Measurements from ENCODE around the gene TSHR. TPM values are rescaled to one million over a fixed set of nuclear protein-coding genes. Genes with fewer than 3 reads are reported as not detected.

The TSHR gene
- total RNA-seq, 4 donors from 2014 or later: 0.84 TPM; not detected in 3

- no peak for TF ChIP-seq POLR2A (IDR thresholded peaks at IDR 0.05)
- TF ChIP-seq, protein P1, sequence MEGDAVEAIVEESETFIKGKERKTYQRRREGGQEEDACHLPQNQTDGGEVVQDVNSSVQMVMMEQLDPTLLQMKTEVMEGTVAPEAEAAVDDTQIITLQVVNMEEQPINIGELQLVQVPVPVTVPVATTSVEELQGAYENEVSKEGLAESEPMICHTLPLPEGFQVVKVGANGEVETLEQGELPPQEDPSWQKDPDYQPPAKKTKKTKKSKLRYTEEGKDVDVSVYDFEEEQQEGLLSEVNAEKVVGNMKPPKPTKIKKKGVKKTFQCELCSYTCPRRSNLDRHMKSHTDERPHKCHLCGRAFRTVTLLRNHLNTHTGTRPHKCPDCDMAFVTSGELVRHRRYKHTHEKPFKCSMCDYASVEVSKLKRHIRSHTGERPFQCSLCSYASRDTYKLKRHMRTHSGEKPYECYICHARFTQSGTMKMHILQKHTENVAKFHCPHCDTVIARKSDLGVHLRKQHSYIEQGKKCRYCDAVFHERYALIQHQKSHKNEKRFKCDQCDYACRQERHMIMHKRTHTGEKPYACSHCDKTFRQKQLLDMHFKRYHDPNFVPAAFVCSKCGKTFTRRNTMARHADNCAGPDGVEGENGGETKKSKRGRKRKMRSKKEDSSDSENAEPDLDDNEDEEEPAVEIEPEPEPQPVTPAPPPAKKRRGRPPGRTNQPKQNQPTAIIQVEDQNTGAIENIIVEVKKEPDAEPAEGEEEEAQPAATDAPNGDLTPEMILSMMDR (IDR thresholded peaks at IDR 0.05): no peak
- TF ChIP-seq EP300 (IDR thresholded peaks at IDR 0.05): no peak
- H3K36me3 ChIP-seq: no peaks in the 10 kb centered on the region
- H3K27me3 ChIP-seq: no peaks in the 10 kb centered on the region
- peak overlapping the region in 1 of 4 donors; percentile 7 for H3K27ac ChIP-seq
- WGBS, 2 donors: 53 to 54% methylated on average over 5 of the region's 5 CpGs
- peaks cover 0 to 10% (median 3%) of the 10 kb centered on the region in 4 donors for H3K4me1 ChIP-seq
- no peaks in the 10 kb centered on the region for H3K9me3 ChIP-seq
- no peak for DNase-seq (ENCODE audit: low spot score in 2 of 2)
- H3K4me3 ChIP-seq: no peak overlapping the region
Measured at GRCh38 chr14:80973931-80974641, 18.7 kb downstream of the TSHR start.

DNA sequence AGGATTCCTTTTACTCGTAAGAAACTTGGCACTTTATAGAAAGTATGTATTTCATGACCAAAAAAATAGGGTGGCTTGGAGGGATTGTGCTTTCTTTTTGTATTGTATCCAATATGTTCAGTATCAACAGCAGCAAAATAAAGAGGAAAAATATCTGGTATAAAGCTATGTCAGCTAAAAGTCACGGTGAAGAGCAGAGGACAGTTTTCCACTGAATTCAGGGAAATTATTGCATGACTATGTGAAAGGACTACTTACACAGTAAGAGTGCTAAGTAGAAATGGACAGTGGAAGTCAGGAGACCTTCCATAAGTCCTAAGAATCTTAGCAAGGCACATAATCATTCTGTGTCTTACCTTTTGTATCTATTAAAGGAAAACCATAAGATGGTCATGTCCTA lies 19.3 kb downstream of the TSHR start:
- DNase-seq (ENCODE audit: low spot score in 2 of 2): no peak
- Histone ChIP-seq H3K27ac (peak overlapping the region in 1 of 4 donors; percentile 7), H3K9me3 (no peaks in the 10 kb centered on the region), H3K27me3 (no peaks in the 10 kb centered on the region), H3K4me1 (peaks cover 0 to 10% (median 3%) of the 10 kb centered on the region in 4 donors), H3K4me3 (no peak overlapping the region), H3K36me3 (no peaks in the 10 kb centered on the region)
- TF ChIP-seq, protein P1 (IDR thresholded peaks at IDR 0.05): no peak
- 39 to 44% methylated on average over 2 of the region's 2 CpGs for WGBS, 2 donors

GRCh38 chr14:80977221-80977620 lies 21.8 kb downstream of the TSHR start:
- Histone ChIP-seq H3K4me1 (peaks cover 0 to 10% (median 3%) of the 10 kb centered on the region in 4 donors), H3K27ac (no peak overlapping the region), H3K36me3 (no peaks in the 10 kb centered on the region), H3K9me3 (no peaks in the 10 kb centered on the region), H3K4me3 (no peak overlapping the region), H3K27me3 (no peaks in the 10 kb centered on the region)
- TF ChIP-seq, protein P1 (IDR thresholded peaks at IDR 0.05): no peak
- TF ChIP-seq EP300 (IDR thresholded peaks at IDR 0.05) (no peak), POLR2A (IDR thresholded peaks at IDR 0.05) (no peak)
- DNase-seq (ENCODE audit: low spot score in 2 of 2): no peak

GRCh38 chr14:80978403-80978802 lies 23.0 kb downstream of the TSHR start:
- TF ChIP-seq, protein P1 (IDR thresholded peaks at IDR 0.05): no peak
- no peak for TF ChIP-seq EP300 (IDR thresholded peaks at IDR 0.05)
- no peak for TF ChIP-seq POLR2A (IDR thresholded peaks at IDR 0.05)
- H3K27me3 ChIP-seq: no peaks in the 10 kb centered on the region
- H3K4me1 ChIP-seq: peaks cover 0 to 10% (median 3%) of the 10 kb centered on the region in 4 donors
- DNase-seq (ENCODE audit: low spot score in 2 of 2): no peak
- no peaks in the 10 kb centered on the region for H3K36me3 ChIP-seq
- no peak overlapping the region for H3K27ac ChIP-seq
- no peak overlapping the region for H3K4me3 ChIP-seq
- 58 to 68% methylated on average over 2 of the region's 2 CpGs for WGBS, 2 donors
- H3K9me3 ChIP-seq: no peaks in the 10 kb centered on the region

DNA sequence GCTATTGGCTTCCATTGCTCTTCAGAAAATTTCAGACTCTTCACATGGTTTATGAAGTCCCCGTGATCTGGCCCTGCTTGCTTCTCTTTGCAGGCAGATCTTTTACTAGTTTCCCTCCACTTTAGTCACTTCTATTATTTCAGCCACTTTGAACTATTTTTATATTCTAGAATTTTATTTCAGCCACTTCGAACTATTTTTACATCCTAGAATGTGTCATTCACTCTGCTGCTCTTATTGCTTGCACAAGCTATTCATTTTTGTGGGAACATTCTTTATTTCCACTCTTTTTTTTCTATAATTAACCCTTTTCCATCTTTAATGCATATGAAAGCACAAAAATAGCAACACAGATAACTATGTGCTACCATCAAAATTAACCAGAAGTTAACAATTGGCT lies 24.5 kb downstream of the TSHR start:
- Histone ChIP-seq H3K4me1 (peaks cover 0 to 4% (median 0%) of the 10 kb centered on the region in 4 donors), H3K9me3 (no peaks in the 10 kb centered on the region), H3K27me3 (no peaks in the 10 kb centered on the region), H3K36me3 (no peaks in the 10 kb centered on the region), H3K27ac (no peak overlapping the region), H3K4me3 (no peak overlapping the region)
- WGBS, 2 donors: 61 to 73% methylated on average over 2 of the region's 2 CpGs
- TF ChIP-seq POLR2A (IDR thresholded peaks at IDR 0.05): no peak
- TF ChIP-seq EP300 (IDR thresholded peaks at IDR 0.05): no peak
- TF ChIP-seq, protein P1 (IDR thresholded peaks at IDR 0.05): no peak
- no peak for DNase-seq (ENCODE audit: low spot score in 2 of 2)

Data from tibial nerve (tissue), 4 donors.